ENCODE data around the gene ATXN7L1.
"Not testable (repeated sequence)": the region's sequence is repeated elsewhere in the genome, so short reads cannot be mapped to it uniquely, and the experiment has no call there.

The ATXN7L1 gene

DNA sequence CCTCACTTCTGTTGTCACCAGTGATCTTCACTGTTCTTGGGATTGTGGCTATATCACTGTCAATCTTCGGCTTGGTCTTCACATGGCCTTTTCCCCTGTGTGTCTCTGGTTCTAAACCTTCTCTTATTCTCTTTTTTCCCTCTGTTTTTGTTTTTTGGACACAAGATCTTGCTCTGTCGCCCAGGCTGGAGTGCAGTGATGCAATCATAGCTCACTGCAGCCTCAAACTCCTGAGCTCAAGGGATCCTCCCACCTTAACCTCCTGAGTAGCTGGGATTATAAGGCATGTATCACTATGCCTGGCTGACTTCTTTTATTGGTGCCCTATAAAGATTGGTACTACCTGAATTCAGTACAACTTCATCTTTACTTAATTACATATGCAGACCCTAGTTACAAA is 151.7 kb downstream of the ATXN7L1 start:
- no peak overlapping the region for H3K9ac ChIP-seq (ENCODE audit: low read depth, low read length)
- no peaks in the 10 kb centered on the region for H3K9me3 ChIP-seq (ENCODE audit: control insufficient read depth, insufficient read depth, low read length)
- H3K4me1 ChIP-seq (ENCODE audit: control insufficient read depth, insufficient read depth, low read length) = peaks cover 4% of the 10 kb centered on the region
- H3K36me3 ChIP-seq (ENCODE audit: control insufficient read depth, insufficient read depth, low read length) = no peaks in the 10 kb centered on the region
- H3K4me3 ChIP-seq (ENCODE audit: low read depth, low read length) = no peak overlapping the region
- H3K27me3 ChIP-seq (ENCODE audit: control insufficient read depth, insufficient read depth, low read length) = no peaks in the 10 kb centered on the region

GRCh38 chr7:105723572-105723971 is 152.8 kb downstream of the ATXN7L1 start:
- Histone ChIP-seq H3K27me3 (ENCODE audit: control insufficient read depth, insufficient read depth, low read length) (no peaks in the 10 kb centered on the region), H3K36me3 (ENCODE audit: control insufficient read depth, insufficient read depth, low read length) (no peaks in the 10 kb centered on the region), H3K9ac (ENCODE audit: low read depth, low read length) (no peak overlapping the region), H3K9me3 (ENCODE audit: control insufficient read depth, insufficient read depth, low read length) (no peaks in the 10 kb centered on the region), H3K4me1 (ENCODE audit: control insufficient read depth, insufficient read depth, low read length) (peaks cover 14% of the 10 kb centered on the region), H3K4me3 (ENCODE audit: low read depth, low read length) (no peak overlapping the region)

GRCh38 chr7:105721571-105722104 is 154.8 kb downstream of the ATXN7L1 start:
- Histone ChIP-seq H3K9ac (ENCODE audit: low read depth, low read length) (no peak overlapping the region), H3K4me1 (ENCODE audit: control insufficient read depth, insufficient read depth, low read length) (peaks cover 17% of the 10 kb centered on the region), H3K9me3 (ENCODE audit: control insufficient read depth, insufficient read depth, low read length) (no peaks in the 10 kb centered on the region), H3K4me3 (ENCODE audit: low read depth, low read length) (no peak overlapping the region), H3K36me3 (ENCODE audit: control insufficient read depth, insufficient read depth, low read length) (no peaks in the 10 kb centered on the region), H3K27me3 (ENCODE audit: control insufficient read depth, insufficient read depth, low read length) (no peaks in the 10 kb centered on the region)

DNA sequence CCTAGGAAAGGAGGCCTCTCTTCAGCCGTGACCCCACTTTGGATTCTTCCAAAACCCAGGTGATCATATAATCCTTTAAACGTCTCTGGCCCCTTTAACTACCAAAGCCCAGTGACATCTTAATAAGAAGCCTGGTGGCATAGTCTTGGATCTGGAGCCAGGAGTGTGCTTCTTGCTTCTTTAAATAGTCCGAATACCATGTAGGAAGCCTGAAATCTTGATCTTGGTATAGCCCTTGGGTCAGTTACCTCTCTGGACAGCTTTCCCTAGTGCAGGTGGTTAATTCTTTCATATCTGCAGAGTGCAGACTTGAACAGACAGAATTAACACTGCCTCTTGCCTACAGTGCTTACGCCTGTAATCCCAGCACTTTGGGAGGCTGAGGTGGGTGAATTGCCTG is 156.5 kb downstream of the ATXN7L1 start:
- Histone ChIP-seq H3K4me3 (ENCODE audit: low read depth, low read length) (no peak overlapping the region), H3K27me3 (ENCODE audit: control insufficient read depth, insufficient read depth, low read length) (no peaks in the 10 kb centered on the region), H3K4me1 (ENCODE audit: control insufficient read depth, insufficient read depth, low read length) (peaks cover 17% of the 10 kb centered on the region), H3K36me3 (ENCODE audit: control insufficient read depth, insufficient read depth, low read length) (no peaks in the 10 kb centered on the region), H3K9ac (ENCODE audit: low read depth, low read length) (no peak overlapping the region), H3K9me3 (ENCODE audit: control insufficient read depth, insufficient read depth, low read length) (no peaks in the 10 kb centered on the region)

DNA sequence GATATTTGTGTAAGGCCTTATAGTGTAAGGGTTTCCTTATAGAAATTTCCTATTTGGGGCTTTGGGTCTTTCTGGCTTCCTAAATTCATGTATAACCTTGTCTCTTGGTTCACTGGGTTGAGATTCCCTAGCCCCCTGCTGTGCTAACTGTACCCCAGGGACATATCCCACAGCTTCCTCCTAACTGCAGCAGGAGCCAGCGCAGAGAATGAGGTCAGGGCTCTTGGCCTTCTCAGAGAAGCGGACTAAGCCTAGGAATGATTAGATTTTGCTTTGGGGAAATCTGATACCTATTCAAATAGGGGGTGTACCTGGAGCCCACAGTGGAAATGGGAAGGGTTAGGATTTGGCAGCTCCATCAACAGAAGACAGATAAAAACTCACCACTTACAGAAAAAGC is 157.0 kb downstream of the ATXN7L1 start:
- H3K9ac ChIP-seq (ENCODE audit: low read depth, low read length) = no peak overlapping the region
- H3K4me3 ChIP-seq (ENCODE audit: low read depth, low read length) = no peak overlapping the region
- no peaks in the 10 kb centered on the region for H3K9me3 ChIP-seq (ENCODE audit: control insufficient read depth, insufficient read depth, low read length)
- H3K27me3 ChIP-seq (ENCODE audit: control insufficient read depth, insufficient read depth, low read length) = no peaks in the 10 kb centered on the region
- H3K4me1 ChIP-seq (ENCODE audit: control insufficient read depth, insufficient read depth, low read length) = peaks cover 17% of the 10 kb centered on the region
- no peaks in the 10 kb centered on the region for H3K36me3 ChIP-seq (ENCODE audit: control insufficient read depth, insufficient read depth, low read length)

- no peaks in the 10 kb centered on the region for H3K27me3 ChIP-seq (ENCODE audit: control insufficient read depth, insufficient read depth, low read length)
- H3K4me3 ChIP-seq (ENCODE audit: low read depth, low read length) = no peak overlapping the region
- peaks cover 13% of the 10 kb centered on the region for H3K4me1 ChIP-seq (ENCODE audit: control insufficient read depth, insufficient read depth, low read length)
- H3K9ac ChIP-seq (ENCODE audit: low read depth, low read length) = no peak overlapping the region
- peaks cover 3% of the 10 kb centered on the region for H3K36me3 ChIP-seq (ENCODE audit: control insufficient read depth, insufficient read depth, low read length)
- H3K9me3 ChIP-seq (ENCODE audit: control insufficient read depth, insufficient read depth, low read length) = no peaks in the 10 kb centered on the region
Observed at GRCh38 chr7:105718511-105718925, 157.9 kb downstream of the ATXN7L1 start.

DNA sequence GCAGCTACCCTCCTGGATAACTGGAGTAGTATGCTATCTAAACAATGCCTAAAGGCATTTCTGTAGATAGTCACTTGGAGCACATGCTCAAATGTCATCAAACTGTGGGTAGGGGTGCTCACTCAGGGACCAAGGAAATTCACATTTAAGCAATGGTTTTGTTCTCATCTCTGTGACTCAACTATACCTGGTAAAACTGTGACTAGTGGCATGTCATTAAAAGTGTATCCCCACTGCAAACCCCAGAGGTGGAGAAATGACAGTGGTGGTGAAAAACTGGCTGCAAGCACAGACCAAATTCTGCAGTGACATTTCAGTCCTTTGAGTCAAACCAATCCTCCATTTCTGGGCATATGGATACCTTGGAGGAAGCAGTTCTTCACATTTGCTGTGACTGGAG is 160.9 kb downstream of the ATXN7L1 start:
- Histone ChIP-seq H3K9ac (ENCODE audit: low read depth, low read length) (no peak overlapping the region), H3K9me3 (ENCODE audit: control insufficient read depth, insufficient read depth, low read length) (peaks cover 17% of the 10 kb centered on the region), H3K36me3 (ENCODE audit: control insufficient read depth, insufficient read depth, low read length) (peaks cover 12% of the 10 kb centered on the region), H3K27me3 (ENCODE audit: control insufficient read depth, insufficient read depth, low read length) (no peaks in the 10 kb centered on the region), H3K4me3 (ENCODE audit: low read depth, low read length) (no peak overlapping the region), H3K4me1 (ENCODE audit: control insufficient read depth, insufficient read depth, low read length) (peaks cover 13% of the 10 kb centered on the region)

GRCh38 chr7:105713488-105714465 is 162.6 kb downstream of the ATXN7L1 start:
- Histone ChIP-seq H3K4me1 (ENCODE audit: control insufficient read depth, insufficient read depth, low read length) (peaks cover 5% of the 10 kb centered on the region), H3K9me3 (ENCODE audit: control insufficient read depth, insufficient read depth, low read length) (peaks cover 17% of the 10 kb centered on the region)

DNA sequence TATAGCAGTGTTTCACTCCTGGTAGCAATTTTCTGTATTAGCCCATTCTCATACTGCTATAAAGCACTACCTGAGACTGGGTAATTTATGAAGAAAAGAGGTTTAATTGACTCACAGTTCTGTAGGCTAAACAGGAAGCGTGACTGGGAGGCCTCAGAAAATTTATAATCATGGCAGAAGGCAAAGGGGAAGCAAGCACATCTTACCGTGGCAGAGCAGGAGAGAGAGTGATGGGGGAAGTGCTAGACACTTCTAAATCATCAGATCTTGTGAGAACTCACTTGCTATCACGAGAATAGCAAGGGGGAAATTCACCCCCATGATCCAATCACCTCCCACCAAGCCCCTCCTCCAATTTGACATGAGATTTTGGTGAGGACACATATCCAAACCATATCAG is 163.5 kb downstream of the ATXN7L1 start:
- H3K4me3 ChIP-seq (ENCODE audit: low read depth, low read length) = no peak overlapping the region
- H3K36me3 ChIP-seq (ENCODE audit: control insufficient read depth, insufficient read depth, low read length) = peaks cover 12% of the 10 kb centered on the region
- no peaks in the 10 kb centered on the region for H3K4me1 ChIP-seq (ENCODE audit: control insufficient read depth, insufficient read depth, low read length)
- H3K9ac ChIP-seq (ENCODE audit: low read depth, low read length) = no peak overlapping the region
- peaks cover 17% of the 10 kb centered on the region for H3K9me3 ChIP-seq (ENCODE audit: control insufficient read depth, insufficient read depth, low read length)
- no peaks in the 10 kb centered on the region for H3K27me3 ChIP-seq (ENCODE audit: control insufficient read depth, insufficient read depth, low read length)

More at GRCh38 chr7:105713488-105714465, 162.6 kb downstream of the ATXN7L1 start:
- H3K36me3 ChIP-seq (ENCODE audit: control insufficient read depth, insufficient read depth, low read length) = peaks cover 12% of the 10 kb centered on the region
- H3K9ac ChIP-seq (ENCODE audit: low read depth, low read length) = no peak overlapping the region
- H3K4me3 ChIP-seq (ENCODE audit: low read depth, low read length) = no peak overlapping the region
- no peaks in the 10 kb centered on the region for H3K27me3 ChIP-seq (ENCODE audit: control insufficient read depth, insufficient read depth, low read length)

- Histone ChIP-seq H3K27me3 (ENCODE audit: control insufficient read depth, insufficient read depth, low read length) (no peaks in the 10 kb centered on the region), H3K9ac (ENCODE audit: low read depth, low read length) (no peak overlapping the region), H3K36me3 (ENCODE audit: control insufficient read depth, insufficient read depth, low read length) (peaks cover 12% of the 10 kb centered on the region), H3K9me3 (ENCODE audit: control insufficient read depth, insufficient read depth, low read length) (peaks cover 17% of the 10 kb centered on the region), H3K4me1 (ENCODE audit: control insufficient read depth, insufficient read depth, low read length) (peaks cover 7% of the 10 kb centered on the region), H3K4me3 (ENCODE audit: low read depth, low read length) (no peak overlapping the region)
Observed at GRCh38 chr7:105711726-105712402, 164.5 kb downstream of the ATXN7L1 start.

GRCh38 chr7:105710720-105711119 is 165.7 kb downstream of the ATXN7L1 start:
- Histone ChIP-seq H3K9me3 (ENCODE audit: control insufficient read depth, insufficient read depth, low read length) (peaks cover 17% of the 10 kb centered on the region), H3K36me3 (ENCODE audit: control insufficient read depth, insufficient read depth, low read length) (peaks cover 12% of the 10 kb centered on the region)
- not testable (repeated sequence) for H3K4me3 ChIP-seq (ENCODE audit: low read depth, low read length); H3K9ac ChIP-seq (ENCODE audit: low read depth, low read length); H3K4me1 ChIP-seq (ENCODE audit: control insufficient read depth, insufficient read depth, low read length); H3K27me3 ChIP-seq (ENCODE audit: control insufficient read depth, insufficient read depth, low read length)
